Cardiac septum (tissue), 1 donor: ENCODE measurements around the gene RNF26. TPM values are rescaled to one million over a fixed set of nuclear protein-coding genes. Genes with fewer than 3 reads are reported as not detected.

Experiments used
- DNase-seq: peaks from one replicate; pipeline ENCODE4 v3.0.0-alpha.2; 2020; ENCODE audit warnings: low spot score
- intact Hi-C: fragments of 100-400 bp; cut with DNase I; formaldehyde crosslinking; loops from one replicate; pipeline ENCODE4 v1.14.0; 2022
- total RNA-seq: library from RNA; stranded (reverse); fragmentation: NEBNext Ultra II Directional; extraction: Animal tissue kit (Norgen Biotek cat#: 25700); gene quantifications from one replicate; pipeline ENCODE4 v1.2.1, GENCODE V29; 2021
- donor health status: DM: no; HTN: no; CAD: no.

The RNF26 gene
- total RNA-seq, 1 donor from 2014 or later, result 10.7 TPM

DNA sequence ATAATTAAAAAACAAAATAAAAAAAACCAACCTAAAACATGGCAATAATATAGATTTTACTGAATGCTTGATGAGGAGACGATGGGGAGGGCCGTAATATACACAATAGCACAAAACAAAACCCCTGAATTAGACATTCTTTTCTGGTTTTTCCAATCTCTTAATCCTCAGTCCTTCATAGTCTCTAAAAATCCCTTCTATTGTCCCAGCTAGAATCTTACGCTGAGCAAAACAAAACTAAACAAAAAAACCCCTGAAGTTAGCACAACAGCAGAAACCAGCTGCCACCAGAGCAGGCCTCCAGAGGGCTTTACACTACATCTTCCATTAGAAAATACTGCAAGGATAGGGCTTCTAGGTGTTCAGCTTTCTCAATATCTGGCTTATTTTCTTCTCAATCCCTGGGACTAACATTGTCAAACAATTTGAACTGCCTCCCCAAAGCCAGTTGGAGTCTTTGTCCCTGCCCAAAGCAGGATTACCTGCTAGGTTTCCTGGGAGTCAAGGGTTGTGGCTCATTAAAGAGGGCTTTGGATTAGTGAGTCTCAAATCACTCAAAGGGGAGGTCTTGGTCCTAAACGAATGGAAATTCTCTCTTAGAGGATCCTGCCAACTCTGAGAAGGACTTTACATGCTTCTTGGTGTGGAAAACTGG lies 2.1 kb upstream of the RNF26 start:
- no peak for DNase-seq
- intact Hi-C loops, result no loop called here

DNA sequence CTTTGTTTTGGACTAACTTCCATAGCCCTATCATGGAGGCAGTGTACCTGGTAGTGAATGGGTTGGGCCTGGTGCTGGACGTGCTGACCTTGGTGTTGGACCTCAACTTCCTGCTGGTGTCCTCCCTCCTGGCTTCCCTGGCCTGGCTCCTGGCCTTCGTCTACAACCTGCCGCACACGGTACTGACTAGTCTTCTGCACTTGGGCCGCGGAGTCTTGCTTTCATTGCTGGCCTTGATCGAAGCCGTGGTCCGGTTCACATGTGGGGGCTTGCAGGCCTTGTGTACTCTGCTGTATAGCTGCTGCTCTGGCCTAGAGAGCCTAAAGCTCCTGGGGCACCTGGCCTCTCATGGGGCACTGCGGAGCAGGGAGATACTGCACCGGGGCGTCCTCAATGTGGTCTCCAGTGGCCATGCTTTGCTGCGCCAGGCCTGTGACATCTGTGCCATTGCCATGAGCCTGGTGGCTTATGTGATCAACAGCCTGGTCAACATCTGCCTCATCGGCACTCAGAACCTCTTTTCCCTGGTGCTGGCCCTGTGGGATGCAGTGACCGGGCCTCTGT lies 846 bp downstream of the RNF26 start:
- intact Hi-C loops, result no loop called here

DNA sequence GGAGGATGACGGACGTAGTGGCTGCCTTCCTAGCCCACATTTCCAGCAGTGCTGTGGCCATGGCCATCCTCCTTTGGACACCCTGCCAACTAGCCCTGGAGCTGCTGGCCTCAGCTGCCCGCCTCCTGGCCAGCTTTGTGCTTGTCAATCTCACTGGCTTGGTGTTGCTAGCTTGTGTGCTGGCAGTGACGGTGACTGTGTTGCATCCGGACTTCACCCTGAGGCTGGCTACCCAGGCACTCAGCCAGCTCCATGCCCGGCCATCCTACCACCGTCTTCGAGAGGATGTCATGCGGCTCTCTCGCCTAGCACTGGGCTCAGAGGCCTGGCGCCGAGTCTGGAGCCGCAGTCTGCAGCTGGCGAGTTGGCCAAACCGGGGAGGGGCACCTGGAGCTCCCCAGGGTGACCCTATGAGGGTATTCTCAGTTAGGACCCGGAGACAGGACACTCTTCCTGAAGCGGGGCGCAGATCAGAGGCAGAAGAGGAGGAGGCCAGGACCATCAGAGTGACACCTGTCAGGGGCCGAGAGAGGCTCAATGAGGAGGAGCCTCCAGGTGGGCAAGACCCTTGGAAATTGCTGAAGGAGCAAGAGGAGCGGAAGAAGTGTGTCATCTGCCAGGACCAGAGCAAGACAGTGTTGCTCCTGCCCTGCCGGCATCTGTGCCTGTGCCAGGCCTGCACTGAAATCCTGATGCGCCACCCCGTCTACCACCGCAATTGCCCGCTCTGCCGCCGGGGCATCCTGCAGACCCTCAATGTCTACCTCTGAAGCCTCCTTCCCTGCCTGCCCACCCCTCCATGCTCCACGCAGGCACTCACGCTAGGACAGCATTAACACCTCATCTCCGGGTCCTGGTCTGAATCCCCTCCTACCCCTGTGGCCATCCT lies 1.6 kb downstream of the RNF26 start:
- DNase-seq, result peak; percentile 75
- intact Hi-C loops, result no loop called here

More for the DNA sequence above, 846 bp downstream of the RNF26 start:
- no peak for DNase-seq

DNA sequence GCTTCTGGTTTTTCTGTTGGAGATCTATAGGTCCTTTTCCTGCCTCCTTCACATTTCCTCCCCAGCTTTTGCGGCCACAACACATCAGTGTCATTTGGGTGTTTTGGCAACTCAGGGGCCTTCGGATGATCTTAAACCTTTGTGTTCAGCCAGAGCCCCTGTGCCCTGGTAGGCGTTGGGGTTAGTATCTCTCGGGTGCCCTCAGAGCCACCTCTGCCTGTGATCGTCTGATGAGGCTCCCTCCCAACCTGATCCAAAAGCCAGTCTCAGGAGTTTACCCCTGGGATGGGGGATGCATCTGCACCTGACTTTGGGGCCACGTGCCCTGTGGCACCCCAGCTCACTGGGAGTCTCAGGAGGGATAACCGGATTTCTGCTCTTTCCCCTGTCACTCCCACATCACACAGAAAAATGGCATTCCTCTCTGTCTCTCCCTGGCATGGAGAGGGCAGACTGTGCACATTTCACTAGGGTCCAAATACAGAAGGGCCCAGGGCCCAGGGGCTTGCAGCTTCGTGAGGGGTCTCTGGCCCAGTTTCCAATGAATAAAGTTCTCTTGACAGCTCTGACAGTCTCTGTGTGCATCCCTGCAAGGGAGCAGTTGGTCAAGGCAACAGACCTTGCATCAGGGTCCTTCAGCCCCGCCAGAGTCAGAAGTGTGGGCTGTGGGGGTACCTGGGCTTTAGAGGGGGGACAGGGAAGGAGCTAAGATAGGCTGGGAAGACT lies 2.6 kb downstream of the RNF26 start:
- intact Hi-C loops, result no loop called here

DNA sequence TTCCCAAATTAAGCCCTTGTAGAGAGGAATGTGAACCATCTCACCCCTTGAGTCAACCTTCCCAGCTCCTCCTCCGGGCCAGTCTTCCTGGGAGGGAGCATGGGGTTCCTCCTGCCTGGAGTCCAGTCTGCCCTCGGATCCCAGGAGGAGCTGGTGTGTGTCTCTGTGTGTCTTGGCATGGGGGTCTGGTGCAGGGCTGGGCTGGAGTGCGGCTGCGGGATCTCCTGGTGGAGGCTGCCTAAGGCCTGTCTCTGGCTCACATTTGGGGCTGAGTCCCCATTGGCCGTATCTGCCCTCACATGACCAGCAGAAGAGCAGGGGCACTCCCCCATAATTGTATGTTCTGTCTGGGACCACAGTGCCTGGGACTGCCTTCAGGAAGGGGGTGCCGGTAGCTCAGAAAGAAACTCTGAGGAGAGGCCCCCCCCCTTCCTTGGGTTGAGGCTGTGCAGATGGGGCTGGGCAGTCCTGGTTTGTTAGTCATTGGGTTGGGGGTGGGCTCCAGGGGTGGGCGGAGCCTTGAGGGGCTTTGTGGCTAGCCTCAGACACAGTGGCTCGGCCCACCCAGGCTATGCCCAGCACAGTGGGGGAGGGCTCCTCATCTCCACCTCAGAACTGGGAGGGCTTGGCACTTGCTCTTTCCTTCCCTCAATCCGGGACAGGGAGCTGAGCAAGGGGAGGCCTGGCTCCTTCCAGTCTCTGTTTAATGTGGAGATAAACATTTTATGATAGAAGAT lies 3.4 kb downstream of the RNF26 start:
- intact Hi-C loops, result no loop called here

More for the DNA sequence above, 2.6 kb downstream of the RNF26 start:
- DNase-seq, result peak; percentile 26

DNA sequence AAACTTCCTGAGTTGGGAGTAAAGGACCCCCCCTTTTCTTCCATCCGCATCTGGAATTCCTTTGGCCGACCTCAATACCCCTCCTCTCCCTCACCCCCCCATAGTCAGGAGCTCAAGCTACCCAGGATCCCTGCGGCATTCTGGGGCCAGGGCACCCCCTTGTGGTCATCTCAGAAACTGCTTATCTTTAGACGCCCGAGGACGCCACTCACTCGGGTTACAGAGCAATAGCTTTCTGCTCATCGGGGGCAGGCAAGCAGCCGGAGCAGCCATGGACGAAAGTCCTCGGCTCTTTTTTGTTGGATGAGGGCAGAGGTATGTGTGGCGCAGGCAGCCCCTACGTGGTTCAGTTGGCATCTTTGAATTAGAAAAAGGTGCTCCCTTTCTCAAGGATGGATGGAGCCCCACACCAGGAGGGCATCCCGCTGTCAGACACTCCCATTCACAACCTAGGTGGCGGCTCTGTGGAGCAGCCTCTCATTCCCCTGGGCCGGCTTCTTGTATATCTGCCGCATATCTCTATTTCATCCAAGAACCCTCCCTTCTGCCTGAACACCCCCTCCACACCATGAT lies 4.1 kb downstream of the RNF26 start:
- intact Hi-C loops, result no loop called here
- DNase-seq, result peak; percentile 86

More for the DNA sequence above, 3.4 kb downstream of the RNF26 start:
- peak; percentile 59 for DNase-seq

DNA sequence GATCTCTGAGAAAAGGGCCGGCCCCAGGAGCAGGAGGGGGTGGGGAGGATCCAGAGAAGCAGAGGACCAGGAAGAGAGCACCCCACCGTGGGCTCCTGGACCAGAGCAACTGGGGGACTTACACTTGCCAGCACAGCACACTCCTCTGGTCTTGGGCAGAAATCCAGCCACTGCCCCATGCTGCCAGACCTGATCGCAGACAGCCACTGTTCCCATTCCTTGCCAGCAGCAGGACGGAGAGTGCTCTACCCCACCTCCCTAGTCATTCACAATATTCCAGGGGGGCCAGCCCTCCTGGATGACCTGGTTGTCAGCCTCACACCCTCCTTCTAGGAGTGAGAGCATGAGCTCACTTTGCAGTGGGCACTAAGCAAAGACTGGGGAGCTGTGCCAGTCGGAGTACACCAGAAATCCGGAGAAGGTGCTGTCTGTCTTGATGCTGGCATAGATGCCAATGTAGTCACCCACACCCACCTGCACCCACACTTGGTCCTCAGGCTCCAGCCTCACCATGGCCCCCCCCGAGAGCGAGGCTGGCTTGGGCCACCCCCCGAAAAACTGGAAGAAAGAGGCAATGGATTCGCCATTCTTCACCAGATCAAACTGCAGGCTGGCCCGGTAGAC lies 4.8 kb downstream of the RNF26 start:
- intact Hi-C loops, result no loop called here
- peak; percentile 61 for DNase-seq

DNA sequence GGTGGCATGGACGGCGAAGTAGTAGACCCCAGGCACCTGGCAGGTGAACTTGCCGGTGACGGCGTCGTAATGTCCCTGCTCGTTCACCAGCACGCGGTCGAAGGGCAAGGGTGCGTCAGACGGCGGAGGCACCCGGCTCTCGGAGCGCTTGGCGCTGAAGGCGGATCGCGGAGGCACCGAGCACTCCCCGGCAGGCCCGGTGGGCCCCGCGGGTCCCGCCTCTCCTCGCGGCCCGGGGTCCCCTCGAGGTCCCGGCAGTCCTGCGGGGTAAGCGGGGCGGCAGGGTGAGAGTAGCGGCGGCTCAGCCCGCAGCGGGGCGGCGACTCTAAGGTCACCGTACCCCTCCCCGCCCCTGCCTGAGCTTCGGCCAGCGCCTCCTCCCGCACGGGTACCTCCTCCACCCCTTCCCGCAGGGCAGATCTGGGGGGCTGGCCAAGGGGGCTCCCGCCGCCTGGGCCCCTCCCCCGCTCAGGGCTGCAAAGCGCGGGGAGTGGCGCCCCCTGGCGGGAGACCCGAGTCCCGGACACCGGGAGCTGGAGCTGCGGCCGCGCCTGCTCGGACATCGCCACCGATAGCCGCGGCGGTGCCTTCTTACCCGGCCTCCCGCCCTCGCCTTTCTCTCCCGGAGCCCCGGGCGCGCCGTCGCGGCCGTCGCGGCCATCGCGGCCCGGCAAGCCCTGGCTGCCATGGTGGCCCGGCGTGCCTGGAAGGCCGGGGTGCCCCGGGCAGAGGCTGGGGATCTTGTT lies 5.4 kb downstream of the RNF26 start:
- DNase-seq, result peak; percentile 78
- intact Hi-C loops, result loop anchor here (2.0 kb wide), 1 partner anchor 33 kb away; no protein-coding TSS in a partner anchor

DNA sequence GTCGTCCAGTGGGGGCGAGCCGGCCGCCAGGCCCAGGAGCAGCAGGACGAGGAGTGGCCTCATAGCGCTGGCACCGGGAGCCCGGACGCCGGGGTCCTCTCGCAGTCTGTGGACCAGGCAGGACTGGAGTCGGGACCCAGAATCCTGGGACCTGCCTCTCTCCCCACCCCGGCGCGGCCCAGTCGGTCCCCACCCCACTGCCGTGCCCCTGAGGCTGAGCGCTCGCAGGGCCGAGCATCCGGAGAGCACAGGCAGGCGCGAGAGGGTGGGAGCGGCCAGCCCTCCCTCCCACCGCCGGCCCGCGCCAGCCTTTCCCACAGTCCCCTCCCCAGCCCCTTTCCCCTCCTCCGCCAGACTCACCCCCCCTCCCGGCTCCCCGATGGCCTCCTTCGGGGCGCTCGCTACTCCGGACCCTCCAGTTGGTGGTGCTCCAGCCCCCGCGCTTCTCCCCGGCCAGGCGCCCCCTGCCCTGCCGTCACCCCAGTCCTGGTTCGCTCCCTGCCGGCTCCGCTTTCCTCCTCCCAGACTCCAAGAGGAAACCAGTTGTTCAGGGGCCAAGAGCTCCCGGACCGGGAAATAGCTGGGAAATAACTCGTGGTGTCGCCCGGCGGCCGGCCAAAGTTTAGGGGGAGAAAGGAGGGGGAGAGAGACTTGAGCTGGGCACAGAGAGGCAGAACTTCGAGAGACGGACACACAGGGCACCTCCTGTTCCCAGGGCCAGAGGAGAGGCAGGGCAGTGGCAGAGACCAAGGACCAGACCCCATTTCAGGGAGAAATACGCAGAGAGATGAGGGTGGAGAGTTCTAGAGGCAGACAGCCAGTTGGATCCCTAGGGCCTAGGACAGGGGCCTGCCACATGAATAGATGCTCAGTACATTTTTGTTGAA lies 6.3 kb downstream of the RNF26 start, which contains the start of gene C1QTNF5:
TSS of gene C1QTNF5 (minus strand) at position 549 of the 887 bp plus-strand sequence. CDS start at position 63, 486 bp downstream.
- peak; percentile 93 for DNase-seq
- intact Hi-C loops, result loop anchor here (2.0 kb wide), 1 partner anchor 32 kb away; no protein-coding TSS in a partner anchor

DNA sequence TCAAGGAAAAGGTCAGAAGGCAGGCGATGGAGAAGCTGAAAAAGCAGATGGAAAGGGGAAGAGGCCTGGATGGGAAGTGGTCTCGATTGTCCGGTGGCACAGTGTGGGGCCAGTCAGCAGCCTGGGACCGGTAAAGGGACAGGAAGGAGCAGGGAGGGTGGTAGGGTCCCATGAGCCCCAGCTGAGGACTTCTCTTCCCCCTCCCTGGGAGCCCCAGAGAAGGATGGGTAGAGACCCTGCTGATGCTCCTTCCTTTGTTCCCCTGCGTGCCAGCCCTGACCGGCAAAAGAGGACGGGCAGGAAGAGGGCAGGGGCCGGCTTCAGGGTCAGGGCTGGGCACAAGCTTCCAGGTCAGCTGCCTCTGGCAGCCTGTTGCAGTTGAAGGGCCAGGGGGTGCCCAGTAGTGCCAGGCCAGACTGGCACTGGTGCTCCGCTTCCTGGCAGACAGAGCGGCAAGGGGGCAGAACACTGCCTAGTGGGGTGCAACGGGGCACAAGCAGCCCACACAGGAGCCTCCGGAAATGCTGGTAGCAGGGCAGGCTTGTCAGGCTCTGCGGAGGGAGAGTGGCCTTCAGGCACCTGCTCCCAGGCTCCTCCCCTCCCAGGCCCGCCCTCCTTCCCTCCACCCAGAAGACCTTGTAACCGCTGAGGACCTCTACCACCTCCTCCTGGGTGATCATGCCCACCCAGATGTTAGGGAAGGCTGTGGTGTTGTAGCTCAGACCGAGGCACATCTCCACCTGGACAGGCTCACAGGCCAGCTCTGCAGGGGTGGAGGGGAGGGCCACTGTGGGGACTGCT lies 7.1 kb downstream of the RNF26 start:
- intact Hi-C loops, result loop anchor here (2.0 kb wide), 1 partner anchor 31 kb away; no protein-coding TSS in a partner anchor
- DNase-seq, result no peak

DNA sequence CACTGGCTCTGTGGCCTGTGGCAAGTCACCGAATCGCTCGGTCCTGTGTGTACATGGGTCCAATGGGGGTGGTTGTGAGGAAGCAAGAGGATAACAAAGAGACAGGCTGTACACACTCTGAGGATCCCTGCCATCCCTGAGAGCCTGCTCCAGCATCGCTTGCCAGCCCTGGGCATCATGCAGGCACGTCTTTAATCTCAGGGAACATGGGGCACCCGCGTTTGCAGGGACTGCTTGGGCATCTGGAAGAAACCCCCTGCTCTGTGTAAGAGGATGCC lies 7.6 kb downstream of the RNF26 start:
- intact Hi-C loops, result no loop called here
- no peak for DNase-seq

DNA sequence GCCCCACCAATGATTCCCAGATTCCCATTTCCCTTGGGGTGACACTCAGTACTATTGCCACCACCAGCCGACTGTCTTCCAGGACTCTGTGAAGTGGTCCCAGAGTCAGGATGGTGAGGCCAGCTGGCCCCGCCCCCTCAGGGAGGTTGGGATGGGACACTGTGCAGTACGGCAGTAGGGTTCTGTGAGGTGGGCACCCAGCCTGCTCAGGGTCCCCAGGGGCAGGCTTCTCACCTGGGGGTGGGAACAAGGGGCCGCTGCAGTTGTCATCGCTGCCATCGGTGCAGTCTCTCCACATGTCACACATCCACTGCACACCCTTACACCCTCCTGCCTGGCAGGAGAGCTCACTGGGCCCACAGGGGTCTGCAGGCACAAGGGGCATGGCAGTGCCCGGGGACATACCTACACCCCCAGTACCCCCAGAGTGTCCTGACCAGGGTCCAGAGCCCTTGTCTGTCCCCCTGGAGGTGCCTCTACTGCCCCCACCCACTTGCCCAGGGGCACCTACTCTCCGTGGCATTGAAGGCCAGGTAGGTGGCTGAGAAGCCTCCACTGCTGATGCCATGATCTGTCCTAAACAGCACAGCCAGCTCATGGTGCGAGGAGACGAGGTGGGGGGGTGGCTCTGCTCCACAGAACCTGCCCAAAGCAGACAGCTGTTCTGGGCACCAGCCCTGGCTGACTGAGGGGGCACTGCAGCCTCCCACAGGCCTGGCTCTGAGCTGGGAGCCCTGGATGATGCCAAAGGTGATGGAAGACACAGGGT lies 8.2 kb downstream of the RNF26 start:
- intact Hi-C loops, result no loop called here
- no peak for DNase-seq

DNA sequence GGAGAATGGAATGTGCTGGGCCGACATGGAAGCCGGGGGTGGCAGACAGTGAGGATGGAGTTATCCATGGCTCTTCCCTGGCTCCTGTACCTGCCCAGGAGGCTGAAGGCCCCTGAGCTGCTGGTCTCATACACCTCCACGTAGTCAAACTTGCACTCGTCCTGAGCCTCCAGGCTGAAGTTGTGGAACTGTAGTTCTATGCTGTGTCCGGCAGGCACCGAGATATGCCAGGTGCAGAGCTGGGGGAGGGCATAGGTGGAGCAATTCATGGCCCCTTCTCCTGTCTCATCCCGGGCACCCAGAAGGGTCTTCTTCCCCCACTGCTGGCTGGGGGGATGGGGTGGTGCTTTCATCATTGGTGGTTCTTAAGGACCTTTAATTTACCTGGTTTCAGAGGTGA lies 9.4 kb downstream of the RNF26 start:
- no peak for DNase-seq
- intact Hi-C loops, result no loop called here

DNA sequence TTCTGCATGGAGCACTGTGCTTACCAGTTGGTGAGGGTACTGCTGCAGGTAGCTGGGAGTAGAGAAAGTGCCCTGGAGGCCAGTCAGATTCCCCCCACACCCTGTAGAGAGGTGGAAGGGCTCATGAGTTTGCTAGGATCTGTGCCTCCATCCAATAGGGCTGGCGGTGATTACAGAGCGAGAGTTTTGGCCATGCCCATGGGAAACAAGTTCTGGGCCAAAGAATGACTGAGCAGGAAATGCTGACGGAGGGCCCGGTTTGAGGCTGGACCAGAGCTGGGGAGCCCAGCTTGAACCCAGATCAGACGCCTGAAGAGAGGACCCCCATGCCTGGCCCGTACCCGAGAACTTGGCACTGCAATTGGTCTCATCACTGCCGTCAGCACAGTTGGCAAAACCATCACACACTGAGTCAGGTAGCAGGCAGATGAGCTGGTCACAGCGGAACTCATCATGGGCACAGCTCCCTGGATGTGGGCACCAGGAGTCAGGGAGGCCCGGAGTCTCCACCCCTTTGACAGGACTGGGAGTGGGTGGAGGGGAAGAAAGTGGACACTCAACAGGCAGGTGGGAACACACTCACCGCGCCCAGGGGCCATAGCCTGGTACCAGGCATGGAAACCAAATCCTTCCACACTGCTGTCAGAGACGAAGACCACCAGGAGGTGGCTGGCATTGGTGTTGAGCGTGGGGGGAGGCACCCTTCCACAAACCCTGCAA lies 10.1 kb downstream of the RNF26 start:
- DNase-seq, result no peak
- intact Hi-C loops, result no loop called here

DNA sequence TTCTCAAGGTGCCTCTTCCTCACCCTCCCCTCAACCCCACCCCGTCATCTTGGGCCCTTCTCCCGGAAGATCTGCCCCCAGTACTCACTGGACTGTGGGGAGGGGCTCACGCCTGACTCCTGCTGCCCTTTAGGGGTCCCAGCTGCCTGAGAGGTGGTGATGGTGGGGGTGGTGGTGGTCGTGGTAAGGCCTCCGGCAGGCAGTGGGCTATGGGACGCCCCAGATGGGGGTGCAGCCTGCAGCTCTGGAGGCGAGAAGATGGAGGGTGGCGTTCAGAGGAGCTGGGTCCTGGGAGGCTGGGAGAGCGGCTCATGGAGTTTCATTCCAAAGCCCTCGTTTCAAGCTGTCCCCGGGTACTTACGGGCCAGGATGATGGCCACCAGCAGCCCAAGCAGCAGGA lies 11.4 kb downstream of the RNF26 start:
- no peak for DNase-seq
- intact Hi-C loops, result no loop called here
